ENCODE results near the gene ULK4.

ULK4 gene

DNA sequence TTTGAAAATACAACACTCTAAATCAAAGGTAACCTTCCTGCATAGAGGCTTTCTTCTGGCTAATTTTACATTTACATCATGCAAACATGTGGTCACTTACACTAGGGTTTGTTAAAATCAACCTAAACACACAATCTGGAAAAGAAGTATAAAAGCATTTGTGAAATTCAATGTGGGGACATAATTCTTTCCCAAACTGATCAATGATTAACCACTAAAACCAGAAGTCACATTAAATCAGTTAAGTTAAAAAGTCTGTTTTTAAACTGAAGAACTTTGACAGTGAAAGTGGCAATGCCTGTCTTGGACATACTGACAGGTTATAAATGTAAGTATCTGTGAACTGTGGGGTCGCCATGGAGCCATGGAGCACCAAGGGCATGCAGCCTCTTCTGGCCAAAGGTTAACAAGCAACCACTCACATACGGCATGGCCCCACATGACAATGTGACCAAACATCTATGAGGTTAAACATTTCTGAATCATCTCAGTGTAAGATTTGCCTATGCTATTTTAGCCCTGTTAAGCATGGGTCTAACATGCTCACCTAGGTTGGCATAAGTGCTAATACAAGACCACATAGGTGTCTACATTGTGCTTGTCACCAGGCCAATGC is 484.4 kb downstream of the ULK4 start:
- no peak for DNase-seq (ENCODE audit: low read depth)
- H3K4me3 ChIP-seq (ENCODE audit: low read depth, low read length): no peak overlapping the region
- TF ChIP-seq MYC (IDR thresholded peaks at IDR 0.05; ENCODE audit: low read depth, low read length) (no peak), POLR2A (IDR thresholded peaks at IDR 0.05; ENCODE audit: extremely low read depth, insufficient read length) (no peak), CTCF (IDR thresholded peaks at IDR 0.05; ENCODE audit: low read depth, low read length) (no peak)

DNA sequence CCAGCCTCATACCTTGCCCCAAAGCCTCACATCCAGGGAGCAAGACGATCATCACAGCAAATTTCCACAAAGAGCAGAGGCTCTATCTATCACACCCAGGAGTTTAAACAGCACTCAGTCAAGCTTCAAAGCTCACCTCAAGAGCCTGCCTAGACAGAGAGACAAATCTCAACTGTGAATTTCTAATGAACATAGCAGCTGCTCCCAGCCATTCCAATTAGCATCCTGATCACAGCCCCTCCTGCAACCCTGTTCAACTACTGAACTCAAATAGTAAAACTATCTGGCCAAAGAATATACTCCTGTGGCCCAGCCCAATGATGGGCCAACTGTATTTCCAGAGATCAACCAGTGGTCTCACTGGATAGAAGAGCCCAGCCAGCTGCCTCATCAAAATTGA is 492.8 kb downstream of the ULK4 start:
- DNase-seq (ENCODE audit: low read depth): no peak
- TF ChIP-seq, protein P1, sequence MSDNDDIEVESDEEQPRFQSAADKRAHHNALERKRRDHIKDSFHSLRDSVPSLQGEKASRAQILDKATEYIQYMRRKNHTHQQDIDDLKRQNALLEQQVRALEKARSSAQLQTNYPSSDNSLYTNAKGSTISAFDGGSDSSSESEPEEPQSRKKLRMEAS (IDR thresholded peaks at IDR 0.05; ENCODE audit: low read depth, low read length): no peak
- TF ChIP-seq MYC (IDR thresholded peaks at IDR 0.05; ENCODE audit: low read depth, low read length) (no peak), CTCF (IDR thresholded peaks at IDR 0.05; ENCODE audit: low read depth, low read length) (no peak), POLR2A (IDR thresholded peaks at IDR 0.05; ENCODE audit: extremely low read depth, insufficient read length) (no peak)
- no peak overlapping the region for H3K4me3 ChIP-seq (ENCODE audit: low read depth, low read length)

GRCh38 chr3:41467481-41467880 is 494.4 kb downstream of the ULK4 start:
- no peak for DNase-seq (ENCODE audit: low read depth)
- no peak overlapping the region for H3K4me3 ChIP-seq (ENCODE audit: low read depth, low read length)
- TF ChIP-seq POLR2A (IDR thresholded peaks at IDR 0.05; ENCODE audit: extremely low read depth, insufficient read length) (no peak), MYC (IDR thresholded peaks at IDR 0.05; ENCODE audit: low read depth, low read length) (no peak), CTCF (IDR thresholded peaks at IDR 0.05; ENCODE audit: low read depth, low read length) (no peak)
- TF ChIP-seq, protein P1 (IDR thresholded peaks at IDR 0.05; ENCODE audit: low read depth, low read length): no peak

DNA sequence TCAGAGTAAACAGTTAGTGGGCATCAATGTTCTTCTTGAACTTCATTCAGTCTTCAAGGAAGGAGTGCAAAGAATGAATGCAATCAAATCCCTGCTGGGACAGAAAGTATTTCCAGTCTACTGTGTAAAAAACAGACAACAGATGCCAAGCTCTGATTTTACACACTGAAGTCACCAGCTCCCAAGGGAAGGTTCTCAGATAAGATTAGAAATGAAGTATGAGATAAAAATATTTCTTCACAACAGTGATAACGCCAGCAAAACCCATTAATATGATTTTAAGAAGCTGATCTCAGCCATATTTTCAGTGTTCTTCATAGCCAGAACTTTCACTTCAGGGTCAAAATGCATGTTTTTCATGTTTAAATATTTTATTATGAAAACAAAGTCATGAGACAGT is 497.0 kb downstream of the ULK4 start:
- no peak for DNase-seq (ENCODE audit: low read depth)
- TF ChIP-seq POLR2A (IDR thresholded peaks at IDR 0.05; ENCODE audit: extremely low read depth, insufficient read length) (no peak), MYC (IDR thresholded peaks at IDR 0.05; ENCODE audit: low read depth, low read length) (no peak), CTCF (IDR thresholded peaks at IDR 0.05; ENCODE audit: low read depth, low read length) (no peak)
- TF ChIP-seq, protein P1 (IDR thresholded peaks at IDR 0.05; ENCODE audit: low read depth, low read length): no peak
- H3K4me3 ChIP-seq (ENCODE audit: low read depth, low read length): no peak overlapping the region

- H3K4me3 ChIP-seq (ENCODE audit: low read depth, low read length): no peak overlapping the region
- TF ChIP-seq MYC (IDR thresholded peaks at IDR 0.05; ENCODE audit: low read depth, low read length): no peak
- TF ChIP-seq CTCF (IDR thresholded peaks at IDR 0.05; ENCODE audit: low read depth, low read length): no peak
- no peak for TF ChIP-seq POLR2A (IDR thresholded peaks at IDR 0.05; ENCODE audit: extremely low read depth, insufficient read length)
- TF ChIP-seq, protein P1 (IDR thresholded peaks at IDR 0.05; ENCODE audit: low read depth, low read length): no peak
- DNase-seq (ENCODE audit: low read depth): no peak
These were observed 497.5 kb downstream of the ULK4 start for GRCh38 chr3:41464401-41464800.

Measured in NB4 (cell line).